ENCODE measurements around the gene SERPINE1.

The SERPINE1 gene

DNA sequence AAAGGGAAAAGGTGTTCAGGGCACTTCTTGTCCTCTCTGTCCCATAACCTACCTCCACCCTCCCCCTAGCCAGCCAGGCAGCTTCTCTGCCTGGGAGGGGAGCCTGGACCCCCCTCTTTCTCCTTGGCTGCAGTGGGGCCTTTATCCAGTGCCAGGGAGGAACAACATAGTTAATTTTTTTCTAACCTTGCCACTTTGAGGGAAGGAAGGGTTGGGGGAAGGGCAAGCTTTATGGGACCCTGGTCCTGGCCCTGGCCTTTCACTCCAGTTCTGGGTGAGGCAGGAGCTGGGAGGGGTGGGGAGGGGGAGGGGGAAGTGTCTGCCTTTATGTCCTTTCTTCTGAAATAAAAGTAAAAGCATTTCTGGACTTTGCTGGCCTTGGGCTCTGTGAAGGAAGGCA lies 34.0 kb downstream of the SERPINE1 start:
- H3K4me3 ChIP-seq (ENCODE audit: low read length): no peak overlapping the region
- TF ChIP-seq, protein P1, sequence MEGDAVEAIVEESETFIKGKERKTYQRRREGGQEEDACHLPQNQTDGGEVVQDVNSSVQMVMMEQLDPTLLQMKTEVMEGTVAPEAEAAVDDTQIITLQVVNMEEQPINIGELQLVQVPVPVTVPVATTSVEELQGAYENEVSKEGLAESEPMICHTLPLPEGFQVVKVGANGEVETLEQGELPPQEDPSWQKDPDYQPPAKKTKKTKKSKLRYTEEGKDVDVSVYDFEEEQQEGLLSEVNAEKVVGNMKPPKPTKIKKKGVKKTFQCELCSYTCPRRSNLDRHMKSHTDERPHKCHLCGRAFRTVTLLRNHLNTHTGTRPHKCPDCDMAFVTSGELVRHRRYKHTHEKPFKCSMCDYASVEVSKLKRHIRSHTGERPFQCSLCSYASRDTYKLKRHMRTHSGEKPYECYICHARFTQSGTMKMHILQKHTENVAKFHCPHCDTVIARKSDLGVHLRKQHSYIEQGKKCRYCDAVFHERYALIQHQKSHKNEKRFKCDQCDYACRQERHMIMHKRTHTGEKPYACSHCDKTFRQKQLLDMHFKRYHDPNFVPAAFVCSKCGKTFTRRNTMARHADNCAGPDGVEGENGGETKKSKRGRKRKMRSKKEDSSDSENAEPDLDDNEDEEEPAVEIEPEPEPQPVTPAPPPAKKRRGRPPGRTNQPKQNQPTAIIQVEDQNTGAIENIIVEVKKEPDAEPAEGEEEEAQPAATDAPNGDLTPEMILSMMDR (conservative IDR thresholded peaks at IDR 0.05; ENCODE audit: low read depth, low read length): no peak
- DNase-seq (ENCODE audit: low read depth): no peak

DNA sequence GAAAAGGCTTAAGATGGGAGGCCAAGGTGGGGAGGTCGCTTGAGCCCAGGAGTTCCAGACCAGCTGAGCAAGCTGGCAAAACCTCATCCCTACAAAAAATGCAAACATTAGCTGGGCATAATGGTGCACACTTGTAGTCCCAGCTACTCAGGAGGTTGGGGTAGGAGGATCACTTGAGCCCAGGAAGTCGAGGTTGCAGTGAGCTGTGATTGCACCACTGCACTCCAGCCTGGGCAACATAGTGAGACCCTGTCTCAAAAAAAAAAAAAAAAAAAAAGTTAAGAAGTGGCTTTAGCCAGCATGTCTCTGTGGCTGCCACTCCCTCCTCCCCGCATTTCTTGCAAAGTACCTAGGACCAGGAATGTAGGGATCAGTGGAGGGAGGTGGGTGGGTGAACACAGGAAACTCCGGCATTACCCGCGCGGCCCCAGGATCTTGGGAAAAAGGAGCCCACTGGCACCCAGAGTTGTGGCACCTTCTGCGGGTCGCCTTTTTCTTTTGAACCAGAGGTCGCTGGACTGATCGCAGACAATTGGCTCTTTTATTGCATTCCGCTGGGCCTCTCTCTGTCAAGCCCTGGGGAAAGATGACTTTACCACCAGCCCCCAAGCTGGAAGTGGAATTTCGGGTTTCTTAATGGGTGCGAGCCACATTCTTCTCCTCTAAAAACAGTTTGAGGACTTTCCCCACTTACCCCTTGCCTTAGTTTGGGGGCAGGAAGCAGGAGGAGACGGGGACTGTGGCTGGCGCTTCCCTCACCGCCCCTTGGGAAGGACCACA lies 35.0 kb downstream of the SERPINE1 start:
- no peak for DNase-seq (ENCODE audit: low read depth)
- no peak overlapping the region for H3K4me3 ChIP-seq (ENCODE audit: low read length)
- TF ChIP-seq, protein P1 (conservative IDR thresholded peaks at IDR 0.05; ENCODE audit: low read depth, low read length): no peak

DNA sequence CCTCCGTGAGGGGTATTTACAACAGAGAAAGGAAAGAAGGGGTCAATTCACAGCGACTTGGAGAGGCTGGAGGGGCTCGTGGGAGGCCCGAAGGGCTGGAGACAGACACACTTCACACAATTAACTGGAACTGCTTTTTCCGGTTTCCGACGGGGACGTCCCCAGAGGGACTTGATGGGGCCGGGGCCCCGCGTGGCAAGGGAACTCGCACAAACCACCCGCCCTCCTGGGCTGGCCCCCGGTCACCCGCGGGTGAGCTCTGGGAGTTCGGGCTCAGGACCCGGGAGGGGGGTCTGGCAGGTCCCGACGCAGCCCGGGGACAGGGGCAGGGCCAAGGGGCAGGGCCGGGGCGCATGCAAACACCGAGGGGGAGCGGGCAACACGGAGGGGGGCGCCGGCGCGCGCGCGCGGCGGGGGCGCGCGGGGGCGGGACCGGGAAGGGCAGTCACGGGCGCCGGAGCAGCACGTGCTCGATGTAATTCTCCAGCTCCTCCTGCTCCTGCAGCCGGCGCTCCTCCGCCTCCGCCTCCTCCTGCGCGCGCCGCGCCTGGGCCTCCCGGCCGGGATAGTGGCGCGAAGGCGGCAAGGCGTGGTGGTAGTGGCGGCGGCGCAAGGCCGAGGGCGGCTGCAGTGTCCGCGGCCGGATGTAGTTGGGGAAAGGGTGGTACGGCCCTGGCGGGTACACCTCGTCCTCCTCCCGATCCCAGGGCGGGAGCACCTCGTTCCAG lies 35.8 kb downstream of the SERPINE1 start:
- H3K4me3 ChIP-seq (ENCODE audit: low read length): no peak overlapping the region
- TF ChIP-seq, protein P1 (conservative IDR thresholded peaks at IDR 0.05; ENCODE audit: low read depth, low read length): no peak
- DNase-seq (ENCODE audit: low read depth): no peak

DNA sequence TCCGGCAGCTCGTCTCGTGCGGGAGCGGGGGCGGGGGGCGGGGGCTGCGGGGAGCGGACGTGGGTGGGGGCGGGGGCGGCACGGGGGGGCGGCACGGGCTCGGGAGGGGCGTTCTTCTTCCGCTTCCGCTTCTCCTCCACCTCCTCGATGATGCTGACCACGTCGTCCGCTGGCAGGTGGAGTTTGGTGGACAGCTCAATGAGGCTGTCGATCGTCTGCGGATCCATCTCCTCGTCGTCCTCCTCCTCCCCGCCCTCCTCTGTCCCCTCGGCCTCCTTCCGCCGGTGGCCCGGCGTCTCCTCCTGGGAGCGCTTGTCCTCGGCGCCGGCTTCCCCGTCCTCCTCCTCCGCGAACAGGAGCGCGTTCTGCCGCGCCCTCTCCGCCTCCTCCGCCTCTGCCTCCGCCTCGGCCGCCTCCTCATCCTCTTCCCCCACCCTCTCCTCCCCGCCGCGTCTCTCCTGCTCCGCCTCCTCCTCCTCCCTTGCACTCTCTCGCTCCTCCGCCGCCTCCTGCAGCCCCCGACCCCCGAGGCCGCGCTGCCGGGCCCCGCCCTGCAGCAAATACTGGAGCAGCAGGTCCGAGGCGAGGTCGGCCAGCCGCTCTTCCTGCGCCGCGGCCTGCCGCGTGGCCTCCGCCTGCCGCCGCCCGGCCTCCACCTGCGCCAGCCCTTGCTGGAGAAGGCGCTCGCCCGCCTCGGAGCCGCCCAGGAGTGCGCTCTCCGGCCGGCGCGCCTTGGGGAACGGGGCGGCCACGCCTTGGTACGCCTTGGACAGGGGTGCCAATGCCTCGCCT lies 36.6 kb downstream of the SERPINE1 start:
- TF ChIP-seq, protein P1 (conservative IDR thresholded peaks at IDR 0.05; ENCODE audit: low read depth, low read length): no peak
- no peak for DNase-seq (ENCODE audit: low read depth)
- peak overlapping the region; percentile 29 for H3K4me3 ChIP-seq (ENCODE audit: low read length)

DNA sequence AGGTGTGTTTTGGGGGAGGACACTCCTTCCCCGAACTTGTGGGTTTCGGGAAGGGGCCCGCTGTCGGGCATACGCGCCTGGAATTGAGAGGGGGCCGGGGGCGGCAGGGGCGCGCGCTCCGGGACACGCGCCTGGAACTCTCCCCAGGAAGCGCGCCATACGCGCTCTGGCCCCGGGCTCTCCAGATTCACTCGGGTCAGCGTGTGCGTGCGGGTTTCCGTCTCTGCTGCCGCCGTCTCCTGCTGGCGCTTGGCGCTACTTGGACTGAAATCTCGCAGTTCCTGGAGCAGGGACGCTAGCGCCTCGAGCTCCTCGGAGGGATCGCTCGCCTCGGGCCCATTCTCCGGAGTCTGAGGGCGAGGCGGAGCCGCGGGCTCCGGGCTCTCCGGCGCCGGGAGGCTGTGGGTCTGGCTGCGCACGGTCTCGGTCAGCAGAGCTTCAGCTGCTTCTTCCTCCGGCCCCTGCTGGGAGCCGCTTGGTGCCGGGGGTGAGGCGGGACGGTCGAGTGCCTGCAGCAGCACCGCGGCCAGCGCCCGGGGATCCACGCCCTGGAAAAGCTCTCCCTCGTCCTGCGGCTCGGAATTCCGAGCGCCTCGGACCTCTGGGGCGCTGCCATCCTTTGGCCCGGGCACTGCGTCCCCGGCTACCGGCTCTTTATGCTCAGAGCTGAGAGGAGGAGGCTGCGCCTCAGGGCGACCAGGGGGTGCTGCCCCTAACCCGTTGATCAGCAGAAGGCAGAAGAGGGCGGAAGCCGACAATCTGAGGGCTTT lies 37.4 kb downstream of the SERPINE1 start:
- DNase-seq (ENCODE audit: low read depth): no peak
- TF ChIP-seq, protein P1 (conservative IDR thresholded peaks at IDR 0.05; ENCODE audit: low read depth, low read length): no peak
- H3K4me3 ChIP-seq (ENCODE audit: low read length): peak overlapping the region; percentile 12

DNA sequence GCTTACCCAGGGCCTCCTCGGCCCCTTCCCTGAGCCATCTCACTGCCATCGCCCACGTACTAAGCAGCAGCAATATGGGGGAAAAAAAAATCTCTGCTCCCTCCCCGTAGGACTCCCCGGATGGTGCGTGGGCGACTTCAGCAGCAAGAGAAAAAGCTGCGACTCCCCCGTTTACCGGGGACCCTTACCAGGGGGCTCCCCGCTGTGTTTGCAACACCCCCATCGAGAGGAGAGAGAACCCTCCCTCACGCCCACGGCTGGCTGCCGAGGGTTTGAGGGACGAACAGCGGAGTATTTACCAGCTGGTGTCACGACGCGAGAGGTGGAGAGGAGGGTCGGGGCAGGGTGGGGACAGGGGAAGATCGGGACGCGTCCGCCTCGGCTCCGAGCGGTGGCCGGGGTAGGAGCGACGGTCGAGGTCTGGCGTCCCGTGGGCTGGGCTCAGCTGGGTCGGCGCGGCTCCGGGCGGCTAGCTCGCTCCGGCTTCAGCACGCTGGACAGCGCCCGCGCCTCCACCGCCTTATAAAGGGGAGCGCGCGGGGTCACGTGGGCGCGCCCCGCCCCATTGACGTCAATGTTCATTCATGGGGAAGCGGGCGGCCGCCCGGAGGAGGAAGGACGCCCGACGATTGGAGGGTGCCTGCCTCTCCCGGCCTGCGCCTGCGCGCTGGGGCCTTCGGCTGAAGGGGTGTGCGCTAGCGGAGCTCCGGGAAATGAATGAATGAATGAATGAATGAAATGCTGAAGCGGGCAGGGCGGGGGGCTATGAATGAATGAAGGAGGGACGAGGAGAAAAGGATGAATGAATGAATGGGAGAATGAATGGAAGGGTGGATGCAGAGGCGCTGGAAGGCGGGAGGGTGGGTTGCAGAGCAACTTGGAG lies 38.4 kb downstream of the SERPINE1 start, which contains the start of gene VGF:
Gene VGF, minus strand, starts transcription at position 495 of the 883 bp plus-strand sequence. CDS start 726 bp downstream, outside the sequence.
- TF ChIP-seq, protein P1 (conservative IDR thresholded peaks at IDR 0.05; ENCODE audit: low read depth, low read length): no peak
- H3K4me3 ChIP-seq (ENCODE audit: low read length): peak within 1 kb of the TSS; percentile 30
- DNase-seq (ENCODE audit: low read depth): peak; percentile 55

All from retinal pigment epithelial cell (primary cell).